IPS DF 6.9 (cell line): ENCODE data around the gene ZNF695.

Source experiments
- DNase-seq: peaks from one replicate; pipeline ENCODE4 v3.0.0-alpha.2; 2013; ENCODE audit warnings: low read depth, low spot score
- H3K27ac ChIP-seq: one replicate; pipeline ENCODE4 v1.5.1; 2013; ENCODE audit warnings: low read length, control low read depth
- H3K27me3 ChIP-seq: 2 replicates; pipeline ENCODE4 v1.6.1; 2013; ENCODE audit warnings: mild to moderate bottlenecking, low read length; ENCODE audit not compliant: control insufficient read depth, insufficient read depth
- H3K36me3 ChIP-seq: 2 replicates; pipeline ENCODE4 v1.6.1; 2013; ENCODE audit warnings: low read length; ENCODE audit not compliant: control insufficient read depth, insufficient read depth
- H3K4me1 ChIP-seq: 2 replicates; pipeline ENCODE4 v1.6.1; 2013; ENCODE audit warnings: low read length; ENCODE audit not compliant: control insufficient read depth, insufficient read depth
- H3K4me3 ChIP-seq: 2 replicates; pipeline ENCODE4 v1.5.1; 2013; ENCODE audit warnings: mild to moderate bottlenecking, low read length
- H3K9me3 ChIP-seq: 2 replicates; pipeline ENCODE4 v1.6.1; 2013; ENCODE audit warnings: low read length, inconsistent platforms; ENCODE audit not compliant: control insufficient read depth, insufficient read depth
- WGBS: extraction: QIAGEN DNeasy Blood & Tissue Kit; methylation state at CpG from one replicate; pipeline ENCODE4 v1.1.7; 2013; ENCODE audit warnings: mixed read lengths, missing lambda C conversion rate; ENCODE audit not compliant: insufficient read length, insufficient coverage; 5-methylcytosine and 5-hydroxymethylcytosine counted together

Gene ZNF695

GRCh38 chr1:246959944-246960693 lies 47.7 kb downstream of the ZNF695 start:
- no peaks in the 10 kb centered on the region for H3K4me1 ChIP-seq
- no CpG with 5 or more reads among the region's 1 CpG for WGBS
- H3K9me3 ChIP-seq = no peaks in the 10 kb centered on the region
- no peak overlapping the region for H3K4me3 ChIP-seq
- no peak overlapping the region for H3K27ac ChIP-seq
- H3K36me3 ChIP-seq = 0 out of 2 replicates have a peak, but pooled peaks cover 2% of the 10 kb centered on the region
- DNase-seq = no peak
- H3K27me3 ChIP-seq = no peaks in the 10 kb centered on the region

DNA sequence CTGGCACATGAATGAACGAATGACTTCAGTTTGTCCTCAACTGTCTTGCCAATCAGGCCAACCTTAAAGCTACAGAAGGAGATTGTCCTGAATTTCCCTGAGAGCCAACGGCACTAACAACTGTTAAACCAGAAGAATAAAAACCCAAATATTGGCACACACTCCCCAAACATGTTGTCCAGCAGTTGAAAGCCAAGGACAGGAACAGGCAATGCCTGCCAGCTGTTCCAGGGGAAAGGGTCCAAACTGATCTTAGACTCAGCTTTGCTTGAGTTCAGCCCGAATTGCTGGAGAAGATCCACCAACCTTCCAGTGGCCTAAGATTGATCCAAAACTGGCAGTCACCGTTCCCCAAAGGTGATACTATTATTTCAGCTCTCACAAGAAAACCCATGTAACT lies 53.7 kb downstream of the ZNF695 start:
- no CpG with 5 or more reads among the region's 4 CpGs for WGBS

DNA sequence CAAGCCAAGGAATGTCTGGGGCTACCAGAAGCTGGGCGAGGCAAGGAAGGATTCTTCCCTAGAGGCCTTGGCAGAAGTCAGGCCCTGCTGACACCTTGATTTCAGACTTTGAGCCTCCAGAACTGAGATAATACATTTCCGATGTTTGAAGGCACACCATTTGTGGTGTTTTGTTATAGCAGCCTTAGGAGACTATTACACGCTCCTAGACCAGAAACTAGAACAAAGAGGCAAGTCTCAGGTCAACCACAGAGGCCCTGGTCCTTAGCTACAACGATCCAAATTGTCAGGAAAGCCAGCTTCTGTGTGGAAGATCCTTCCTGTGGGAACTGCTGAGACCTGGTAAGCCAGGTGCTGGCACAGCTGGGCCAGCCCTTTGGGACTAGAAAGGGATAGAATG lies 56.4 kb downstream of the ZNF695 start:
- no peaks in the 10 kb centered on the region for H3K4me1 ChIP-seq
- no peak overlapping the region for H3K27ac ChIP-seq
- no peaks in the 10 kb centered on the region for H3K9me3 ChIP-seq
- no peaks in the 10 kb centered on the region for H3K36me3 ChIP-seq
- no peak for DNase-seq
- WGBS = no CpG with 5 or more reads among the region's 4 CpGs
- H3K27me3 ChIP-seq = no peaks in the 10 kb centered on the region
- H3K4me3 ChIP-seq = no peak overlapping the region

More for the DNA sequence above, 53.7 kb downstream of the ZNF695 start:
- Histone ChIP-seq H3K4me1 (no peaks in the 10 kb centered on the region), H3K4me3 (no peak overlapping the region), H3K36me3 (no peaks in the 10 kb centered on the region), H3K9me3 (no peaks in the 10 kb centered on the region), H3K27me3 (no peaks in the 10 kb centered on the region), H3K27ac (no peak overlapping the region)
- DNase-seq = no peak

DNA sequence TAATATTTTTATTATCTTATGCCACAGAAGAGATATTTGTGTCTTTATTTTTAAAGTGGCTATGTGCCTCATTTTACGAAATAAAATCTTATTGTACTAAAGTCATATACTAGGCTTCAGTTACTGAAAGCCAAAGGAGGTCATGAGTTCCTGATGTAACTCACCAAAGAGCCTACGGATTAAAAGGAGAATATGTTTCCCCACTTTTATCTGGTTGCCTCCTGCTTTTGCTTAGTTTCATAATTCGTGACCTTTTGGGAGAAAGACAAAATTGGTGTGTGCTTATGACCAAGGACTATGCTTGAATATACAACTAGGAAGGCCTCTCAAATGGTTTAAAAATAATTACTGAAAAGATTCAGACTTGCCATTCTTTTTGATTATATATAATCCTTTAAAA lies 57.9 kb downstream of the ZNF695 start:
- Histone ChIP-seq H3K4me3 (no peak overlapping the region), H3K9me3 (no peaks in the 10 kb centered on the region), H3K27ac (no peak overlapping the region), H3K4me1 (no peaks in the 10 kb centered on the region), H3K36me3 (no peaks in the 10 kb centered on the region), H3K27me3 (no peaks in the 10 kb centered on the region)
- no peak for DNase-seq
- WGBS = no CpG with 5 or more reads among the region's 3 CpGs

- no peak overlapping the region for H3K4me3 ChIP-seq
- H3K27me3 ChIP-seq = no peaks in the 10 kb centered on the region
- H3K27ac ChIP-seq = no peak overlapping the region
- no peak for DNase-seq
- no CpG with 5 or more reads among the region's 7 CpGs for WGBS
- no peaks in the 10 kb centered on the region for H3K36me3 ChIP-seq
- H3K9me3 ChIP-seq = no peaks in the 10 kb centered on the region
- H3K4me1 ChIP-seq = no peaks in the 10 kb centered on the region
Measured at GRCh38 chr1:246947255-246947654, 60.6 kb downstream of the ZNF695 start.

- Histone ChIP-seq H3K9me3 (no peaks in the 10 kb centered on the region), H3K36me3 (no peaks in the 10 kb centered on the region), H3K27ac (no peak overlapping the region), H3K4me1 (no peaks in the 10 kb centered on the region), H3K4me3 (no peak overlapping the region), H3K27me3 (no peaks in the 10 kb centered on the region)
- no peak for DNase-seq
- no CpG with 5 or more reads among the region's 6 CpGs for WGBS
Measured at GRCh38 chr1:246946366-246946765, 61.5 kb downstream of the ZNF695 start.
